Ovary (tissue), 9 donors: ENCODE measurements around the gene PHACTR1. TPM values are rescaled to one million over a fixed set of nuclear protein-coding genes. Genes with fewer than 3 reads are reported as not detected.
"Not testable (repeated sequence)": the region's sequence is repeated elsewhere in the genome, so short reads cannot be mapped to it uniquely, and the experiment has no call there.

Experiments
- DNase-seq, 5 donors: peaks; one replicate each; pipeline ENCODE4 v3.0.0-alpha.2; 2019 to 2020
- H3K27ac ChIP-seq, 2 donors: fragments of 200-600 bp; one replicate each; pipeline versions ENCODE4 v1.5.1 to v1.8.0; 2019 to 2022
- H3K27me3 ChIP-seq: fragments of 200-600 bp; one replicate; pipeline ENCODE4 v1.8.0; 2022
- H3K36me3 ChIP-seq: fragments of 200-600 bp; sonication (generic); one replicate; pipeline ENCODE4 v1.5.1; 2019
- H3K4me1 ChIP-seq: one replicate; pipeline ENCODE4 v1.8.1; 2013; ENCODE audit warnings: mild to moderate bottlenecking, moderate library complexity; ENCODE audit not compliant: insufficient read depth
- H3K4me3 ChIP-seq: fragments of 200-600 bp; sonication (generic); one replicate; pipeline ENCODE4 v1.5.1; 2017
- H3K9me3 ChIP-seq, 2 donors: fragments of 200-600 bp in 1 of 2; sonication (generic) in 1 of 2; one replicate each; pipeline versions ENCODE4 v1.5.1 to v1.8.1; 2013 to 2019; ENCODE audit warnings: mild to moderate bottlenecking in 1 of 2, moderate library complexity in 1 of 2
- CTCF ChIP-seq, 3 donors: fragments of 450-650 bp in 2 of 3; fragments of 200-600 bp in 1 of 3; IDR thresholded peaks; one replicate each; pipeline versions ENCODE4 v1.5.1 to v1.8.0; 2016 to 2022; ENCODE audit warnings: antibody characterized with exemption in 3 of 3, mild to moderate bottlenecking in 1 of 3
- EP300 ChIP-seq: sonication (generic); formaldehyde crosslinking; IDR thresholded peaks from one replicate; pipeline ENCODE4 v1.6.1; 2017; ENCODE audit warnings: antibody characterized with exemption
- POLR2A ChIP-seq: fragments of 450-650 bp; IDR thresholded peaks from one replicate; pipeline ENCODE4 v1.6.1; 2017; ENCODE audit warnings: antibody characterized with exemption, mild to moderate bottlenecking, moderate library complexity
- WGBS, 3 donors: extraction: QIAGEN DNeasy Blood & Tissue Kit in 1 of 3; methylation state at CpG; one replicate each; pipeline versions ENCODE4 v1.1.5 to v1.1.7; 2013 to 2017; 5-methylcytosine and 5-hydroxymethylcytosine counted together
- intact Hi-C, 4 donors: fragments of 100-400 bp; cut with DNase I; formaldehyde crosslinking; loops; one replicate each; pipeline versions ENCODE4 v1.11.0 to v1.15.1; 2022 to 2023
- polyA plus RNA-seq, 2 donors: library from polyadenylated mRNA; stranded (reverse); fragments of 200-250 nt in 1 of 2; fragments of 350-450 nt in 1 of 2; fragmentation: Illumina TruSeq in 1 of 2; extraction: RNeasy Lipid Tissue Mini Kit (QIAGEN cat#74804) in 1 of 2; gene quantifications; one replicate each; pipeline ENCODE4 v1.2.3, GENCODE V29; 2013 to 2014
- total RNA-seq, 7 donors: library from RNA; depleted of rRNA in 2 of 7; stranded (reverse); fragments of >200 nt in 2 of 7; fragmentation: NEBNext Ultra II Directional in 3 of 7; extraction: Animal tissue kit (Norgen Biotek cat#: 25700) in 3 of 7; gene quantifications; one replicate each; pipeline versions ENCODE4 v1.1.0 to v1.2.4, GENCODE V29; 2016 to 2023
- donor health status: DM: no; HTN: no; CAD: no; lungs with moderate emphysema.
- donor health status: DM: no; HTN: no; CAD: no.
- donor health status: Bipolar disorder and iron deficiency.
- donor health status: DM: yes; HTN: yes; CAD: no.
- donor health status: DM: no; HTN: no; CAD: no.
- donor health status: DM: yes; HTN: yes; CAD: no.

Gene PHACTR1
- total and polyA plus RNA-seq, 9 donors, result 0.48 to 10.9 (median 3.7) TPM

DNA sequence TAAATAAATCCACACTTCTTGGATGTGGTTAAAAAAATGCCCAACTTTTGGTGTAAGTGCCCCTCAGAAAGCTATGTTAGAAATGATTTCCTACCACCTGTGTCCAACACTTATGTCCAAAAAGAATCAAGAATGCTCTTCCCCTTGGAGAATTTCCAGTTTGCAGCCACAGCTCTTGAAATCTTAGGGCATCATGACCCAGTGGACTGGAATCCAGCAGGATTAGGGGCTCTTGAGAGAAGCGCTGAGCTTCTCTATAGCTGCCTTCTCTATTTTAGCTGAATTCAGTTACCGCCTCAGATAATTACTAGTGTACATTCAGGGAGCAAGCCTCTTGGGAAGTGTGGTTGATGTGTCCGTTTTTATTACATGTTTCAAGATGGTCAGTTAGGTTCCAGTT is 2.5 kb downstream of the PHACTR1 start:
- intact Hi-C loops, result no loop called here
- no peaks in the 10 kb centered on the region for H3K9me3 ChIP-seq
- DNase-seq, result no peak
- TF ChIP-seq CTCF (IDR thresholded peaks at IDR 0.05) (no peak), POLR2A (no peak), EP300 (no peak)
- no peaks in the 10 kb centered on the region for H3K36me3 ChIP-seq
- 55 to 82% (median 81%) methylated on average over 3 of the region's 3 CpGs for WGBS, 3 donors
- no peak overlapping the region for H3K27ac ChIP-seq
- no peaks in the 10 kb centered on the region for H3K27me3 ChIP-seq
- no peak overlapping the region for H3K4me3 ChIP-seq
- H3K4me1 ChIP-seq, result no peaks in the 10 kb centered on the region

DNA sequence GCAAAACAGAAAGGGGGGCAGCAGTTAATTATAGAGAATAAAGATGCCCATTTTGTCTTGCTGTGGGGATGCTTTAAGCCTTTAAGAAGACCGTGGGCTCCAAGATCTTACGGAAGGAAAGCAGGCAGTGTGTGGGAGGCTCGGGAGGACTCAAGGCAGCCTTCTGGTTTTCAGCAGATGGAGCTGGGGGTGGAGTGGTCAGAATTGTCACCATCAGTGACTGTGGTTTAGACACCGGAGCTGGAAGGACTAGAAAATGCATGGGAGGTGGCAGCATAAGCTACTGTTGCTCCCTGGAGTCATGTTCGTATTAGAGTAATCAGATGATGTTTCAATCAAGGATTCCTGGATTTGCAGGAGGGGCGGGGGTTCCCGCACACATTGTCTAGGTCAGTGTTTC is 3.7 kb downstream of the PHACTR1 start:
- Histone ChIP-seq H3K27me3 (no peaks in the 10 kb centered on the region), H3K4me3 (no peak overlapping the region), H3K27ac (no peak overlapping the region), H3K9me3 (no peaks in the 10 kb centered on the region), H3K4me1 (no peaks in the 10 kb centered on the region), H3K36me3 (no peaks in the 10 kb centered on the region)
- TF ChIP-seq POLR2A (no peak), CTCF (IDR thresholded peaks at IDR 0.05) (no peak), EP300 (no peak)
- 74 to 76% (median 75%) methylated on average over 7 of the region's 7 CpGs for WGBS, 3 donors
- DNase-seq, result no peak
- intact Hi-C loops, result no loop called here

DNA sequence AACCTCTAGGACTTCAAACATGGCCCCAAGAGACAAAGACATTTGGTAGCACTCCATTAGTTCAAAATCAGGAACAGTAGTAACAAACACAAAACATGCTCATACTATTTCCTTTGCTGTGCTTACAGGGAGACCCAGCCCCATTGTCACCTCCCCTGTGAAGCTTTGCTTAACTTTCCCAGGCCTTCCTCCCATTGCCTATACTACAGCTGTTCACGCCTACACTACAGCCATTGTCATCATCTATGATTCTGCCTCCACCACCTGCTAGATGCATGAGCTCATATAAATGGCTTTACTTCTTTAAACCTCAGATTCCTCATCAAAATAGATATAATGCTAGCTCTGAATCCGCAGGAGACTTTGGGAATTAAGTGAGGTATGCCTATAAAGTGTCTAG is 8.7 kb downstream of the PHACTR1 start:
- Histone ChIP-seq H3K4me3 (no peak overlapping the region), H3K27ac (no peak overlapping the region), H3K9me3 (no peaks in the 10 kb centered on the region), H3K4me1 (no peaks in the 10 kb centered on the region), H3K36me3 (no peaks in the 10 kb centered on the region), H3K27me3 (no peaks in the 10 kb centered on the region)
- TF ChIP-seq EP300, result no peak
- intact Hi-C loops, result no loop called here
- WGBS, 3 donors, result 58 to 78% (median 63%) methylated on average over 2 of the region's 2 CpGs
- no peak for DNase-seq

- H3K4me3 ChIP-seq, result no peak overlapping the region
- WGBS, 3 donors, result 45 to 51% (median 50%) methylated on average over 4 of the region's 4 CpGs
- no peaks in the 10 kb centered on the region for H3K4me1 ChIP-seq
- intact Hi-C loops, result no loop called here
- H3K27me3 ChIP-seq, result no peaks in the 10 kb centered on the region
- TF ChIP-seq EP300, result no peak
- TF ChIP-seq CTCF (IDR thresholded peaks at IDR 0.05), result no peak
- no peak for TF ChIP-seq POLR2A
- no peaks in the 10 kb centered on the region for H3K36me3 ChIP-seq
- no peak for DNase-seq
- H3K9me3 ChIP-seq, result no peaks in the 10 kb centered on the region
- no peak overlapping the region for H3K27ac ChIP-seq
Observed at GRCh38 chr6:12729467-12729866, 12.9 kb downstream of the PHACTR1 start.

GRCh38 chr6:12730809-12731208 is 14.2 kb downstream of the PHACTR1 start:
- H3K4me3 ChIP-seq, H3K27ac ChIP-seq, H3K9me3 ChIP-seq, H3K36me3 ChIP-seq, H3K27me3 ChIP-seq, intact Hi-C loops, DNase-seq, H3K4me1 ChIP-seq: not testable (repeated sequence)
- 88 to 93% (median 90%) methylated on average over 2 of the region's 2 CpGs for WGBS, 3 donors

- no peak overlapping the region for H3K27ac ChIP-seq
- TF ChIP-seq POLR2A (no peak), EP300 (no peak), CTCF (IDR thresholded peaks at IDR 0.05) (no peak)
- no peak for DNase-seq
- no peaks in the 10 kb centered on the region for H3K4me1 ChIP-seq
- H3K27me3 ChIP-seq, result no peaks in the 10 kb centered on the region
- H3K9me3 ChIP-seq, result no peaks in the 10 kb centered on the region
- WGBS, 3 donors, result 16 to 34% (median 26%) methylated on average over 6 of the region's 6 CpGs
- no peaks in the 10 kb centered on the region for H3K36me3 ChIP-seq
- intact Hi-C loops, result no loop called here
- H3K4me3 ChIP-seq, result no peak overlapping the region
Observed at GRCh38 chr6:12733876-12734275, 17.3 kb downstream of the PHACTR1 start.
